ENCODE data around the gene CHCHD4. TPM values are rescaled to one million over a fixed set of nuclear protein-coding genes. Genes with fewer than 3 reads are reported as not detected.

Gene CHCHD4
- total RNA-seq, 1 experiment from 2014 or later = 16.7 TPM

DNA sequence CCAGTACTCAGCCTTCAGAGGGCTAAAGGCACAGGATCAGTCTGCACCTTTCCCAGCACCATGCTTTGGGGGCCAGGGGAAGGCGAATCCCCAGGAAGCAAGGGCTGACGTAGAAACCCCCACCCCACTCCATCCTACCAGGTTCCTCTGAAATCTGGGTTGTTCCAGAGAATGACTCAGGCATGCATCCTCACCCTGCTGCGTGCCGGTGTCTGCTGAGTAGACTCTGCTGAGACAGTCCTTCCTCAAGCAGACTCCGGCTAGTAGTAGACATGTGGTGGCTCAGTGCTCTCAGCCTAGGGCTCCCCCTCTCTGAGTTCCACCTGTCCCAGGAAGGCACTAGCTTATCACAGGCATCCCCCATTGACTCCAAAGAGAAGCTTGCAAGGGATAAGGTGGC is 9.2 kb upstream of the CHCHD4 start:
- DNase-seq = no peak
- peaks cover 53% of the 10 kb centered on the region for H3K36me3 Mint-ChIP-seq (ENCODE audit: insufficient read depth, unreplicated experiment)
- CTCF ChIA-PET = interaction anchor here (1.3 kb wide), 1 partner anchor 9 kb away, joined by 4 read pairs; the partner anchor contains the start of genes CHCHD4 and TMEM43
- no peaks in the 10 kb centered on the region for H3K4me1 Mint-ChIP-seq (ENCODE audit: low read depth, unreplicated experiment)
- TF ChIP-seq, protein P1, sequence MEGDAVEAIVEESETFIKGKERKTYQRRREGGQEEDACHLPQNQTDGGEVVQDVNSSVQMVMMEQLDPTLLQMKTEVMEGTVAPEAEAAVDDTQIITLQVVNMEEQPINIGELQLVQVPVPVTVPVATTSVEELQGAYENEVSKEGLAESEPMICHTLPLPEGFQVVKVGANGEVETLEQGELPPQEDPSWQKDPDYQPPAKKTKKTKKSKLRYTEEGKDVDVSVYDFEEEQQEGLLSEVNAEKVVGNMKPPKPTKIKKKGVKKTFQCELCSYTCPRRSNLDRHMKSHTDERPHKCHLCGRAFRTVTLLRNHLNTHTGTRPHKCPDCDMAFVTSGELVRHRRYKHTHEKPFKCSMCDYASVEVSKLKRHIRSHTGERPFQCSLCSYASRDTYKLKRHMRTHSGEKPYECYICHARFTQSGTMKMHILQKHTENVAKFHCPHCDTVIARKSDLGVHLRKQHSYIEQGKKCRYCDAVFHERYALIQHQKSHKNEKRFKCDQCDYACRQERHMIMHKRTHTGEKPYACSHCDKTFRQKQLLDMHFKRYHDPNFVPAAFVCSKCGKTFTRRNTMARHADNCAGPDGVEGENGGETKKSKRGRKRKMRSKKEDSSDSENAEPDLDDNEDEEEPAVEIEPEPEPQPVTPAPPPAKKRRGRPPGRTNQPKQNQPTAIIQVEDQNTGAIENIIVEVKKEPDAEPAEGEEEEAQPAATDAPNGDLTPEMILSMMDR (IDR thresholded peaks at IDR 0.05; ENCODE audit: unreplicated experiment) = no peak
- BruUV-seq (replicated peaks) = no TSS peak
- H3K27ac Mint-ChIP-seq (ENCODE audit: unreplicated experiment) = no peak overlapping the region
- no peak overlapping the region for H3K4me3 Mint-ChIP-seq (ENCODE audit: low read depth, unreplicated experiment)
- intact Hi-C loops (cut with micrococcal nuclease; ENCODE audit: unreplicated experiment) = no loop called here
- H3K27me3 Mint-ChIP-seq (ENCODE audit: unreplicated experiment) = no peaks in the 10 kb centered on the region
- H3K9me3 Mint-ChIP-seq (ENCODE audit: low read depth, unreplicated experiment) = no peaks in the 10 kb centered on the region

- CTCF ChIA-PET = interaction anchor here (1.3 kb wide), 1 partner anchor 9 kb away, joined by 4 read pairs; the partner anchor contains the start of genes CHCHD4 and TMEM43
- no TSS peak for BruUV-seq (replicated peaks)
- no peaks in the 10 kb centered on the region for H3K4me1 Mint-ChIP-seq (ENCODE audit: low read depth, unreplicated experiment)
- TF ChIP-seq, protein P1 (IDR thresholded peaks at IDR 0.05; ENCODE audit: unreplicated experiment) = no peak
- peaks cover 47% of the 10 kb centered on the region for H3K36me3 Mint-ChIP-seq (ENCODE audit: insufficient read depth, unreplicated experiment)
- DNase-seq = no peak
- H3K9me3 Mint-ChIP-seq (ENCODE audit: low read depth, unreplicated experiment) = no peaks in the 10 kb centered on the region
- H3K27me3 Mint-ChIP-seq (ENCODE audit: unreplicated experiment) = no peaks in the 10 kb centered on the region
- intact Hi-C loops (cut with micrococcal nuclease; ENCODE audit: unreplicated experiment) = no loop called here
- no peak overlapping the region for H3K4me3 Mint-ChIP-seq (ENCODE audit: low read depth, unreplicated experiment)
- H3K27ac Mint-ChIP-seq (ENCODE audit: unreplicated experiment) = no peak overlapping the region
Observed at GRCh38 chr3:14133188-14133800, 8.6 kb upstream of the CHCHD4 start.

GRCh38 chr3:14132689-14133088 is 8.0 kb upstream of the CHCHD4 start:
- no peak overlapping the region for H3K4me3 Mint-ChIP-seq (ENCODE audit: low read depth, unreplicated experiment)
- H3K27ac Mint-ChIP-seq (ENCODE audit: unreplicated experiment) = no peak overlapping the region
- no TSS peak for BruUV-seq (replicated peaks)
- no peaks in the 10 kb centered on the region for H3K27me3 Mint-ChIP-seq (ENCODE audit: unreplicated experiment)
- peaks cover 45% of the 10 kb centered on the region for H3K36me3 Mint-ChIP-seq (ENCODE audit: insufficient read depth, unreplicated experiment)
- H3K4me1 Mint-ChIP-seq (ENCODE audit: low read depth, unreplicated experiment) = peaks cover under 1% of the 10 kb centered on the region
- intact Hi-C loops (cut with micrococcal nuclease; ENCODE audit: unreplicated experiment) = no loop called here
- CTCF ChIA-PET = no interaction called here
- H3K9me3 Mint-ChIP-seq (ENCODE audit: low read depth, unreplicated experiment) = no peaks in the 10 kb centered on the region
- no peak for DNase-seq
- TF ChIP-seq, protein P1 (IDR thresholded peaks at IDR 0.05; ENCODE audit: unreplicated experiment) = no peak

- intact Hi-C loops (cut with micrococcal nuclease; ENCODE audit: unreplicated experiment) = no loop called here
- Mint-ChIP-seq H3K27ac (ENCODE audit: unreplicated experiment) (no peak overlapping the region), H3K4me3 (ENCODE audit: low read depth, unreplicated experiment) (no peak overlapping the region), H3K27me3 (ENCODE audit: unreplicated experiment) (no peaks in the 10 kb centered on the region), H3K36me3 (ENCODE audit: insufficient read depth, unreplicated experiment) (peaks cover 45% of the 10 kb centered on the region), H3K4me1 (ENCODE audit: low read depth, unreplicated experiment) (peaks cover 6% of the 10 kb centered on the region), H3K9me3 (ENCODE audit: low read depth, unreplicated experiment) (no peaks in the 10 kb centered on the region)
- TF ChIP-seq, protein P1 (IDR thresholded peaks at IDR 0.05; ENCODE audit: unreplicated experiment) = no peak
- DNase-seq = no peak
- CTCF ChIA-PET = no interaction called here
- no TSS peak for BruUV-seq (replicated peaks)
Observed at GRCh38 chr3:14132120-14132519, 7.5 kb upstream of the CHCHD4 start.
